ENCODE measurements around the gene CPEB2.
"Not testable (repeated sequence)": the region's sequence is repeated elsewhere in the genome, so short reads cannot be mapped to it uniquely, and the experiment has no call there.

CPEB2 gene

DNA sequence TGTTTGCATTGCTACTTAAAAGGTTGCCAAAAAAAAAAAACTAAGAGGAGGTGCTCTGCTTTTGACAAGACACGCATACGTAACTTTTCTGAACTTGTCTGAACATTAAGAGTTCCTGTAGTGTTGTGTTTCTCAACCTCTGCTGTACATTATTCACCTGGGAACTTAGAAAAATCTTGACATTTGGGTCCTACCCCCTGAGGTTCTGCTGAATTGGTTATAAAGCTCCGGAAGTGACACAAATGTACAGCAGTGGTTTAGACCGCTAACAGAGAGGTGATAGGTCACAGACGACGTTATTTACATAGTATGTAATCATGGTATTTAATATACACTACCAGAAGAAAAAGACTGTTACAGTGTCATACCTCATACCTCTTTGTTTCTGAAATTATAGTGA is 61.1 kb downstream of the CPEB2 start:
- DNase-seq: no peak

DNA sequence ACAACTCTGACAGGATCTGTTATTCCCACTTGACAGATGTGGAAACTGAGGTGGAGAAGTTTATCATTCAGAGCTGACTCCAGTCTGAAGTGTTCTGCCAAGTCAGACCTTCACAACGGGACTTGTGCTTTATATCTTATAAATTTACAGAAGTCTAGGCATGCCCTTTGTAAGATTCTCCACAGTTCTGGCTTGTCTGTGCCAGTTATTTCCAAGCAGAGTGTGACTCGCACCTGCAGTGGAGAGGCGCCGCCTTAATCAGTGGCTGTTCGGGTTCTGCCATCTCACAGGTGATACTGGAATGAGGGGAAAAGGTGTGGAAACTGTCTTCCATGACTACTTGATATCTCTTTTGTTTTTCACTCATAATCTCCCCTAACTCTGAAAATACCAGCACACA is 63.2 kb downstream of the CPEB2 start:
- no peak for DNase-seq

DNA sequence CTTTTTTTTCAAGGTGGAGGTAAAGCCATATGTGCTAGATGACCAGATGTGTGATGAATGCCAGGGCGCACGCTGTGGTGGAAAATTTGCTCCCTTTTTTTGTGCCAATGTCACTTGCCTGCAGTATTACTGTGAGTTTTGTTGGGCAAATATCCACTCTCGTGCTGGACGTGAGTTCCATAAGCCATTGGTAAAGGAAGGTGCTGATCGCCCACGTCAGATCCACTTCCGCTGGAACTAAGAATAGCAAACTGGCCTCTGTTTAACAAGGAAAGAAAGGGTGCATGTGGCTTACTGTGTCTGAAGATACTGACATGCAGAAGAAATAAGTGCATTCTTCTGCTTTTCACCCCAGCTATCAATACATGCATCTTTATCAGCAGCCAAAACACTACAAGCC is 63.9 kb downstream of the CPEB2 start:
- no peak for DNase-seq

DNA sequence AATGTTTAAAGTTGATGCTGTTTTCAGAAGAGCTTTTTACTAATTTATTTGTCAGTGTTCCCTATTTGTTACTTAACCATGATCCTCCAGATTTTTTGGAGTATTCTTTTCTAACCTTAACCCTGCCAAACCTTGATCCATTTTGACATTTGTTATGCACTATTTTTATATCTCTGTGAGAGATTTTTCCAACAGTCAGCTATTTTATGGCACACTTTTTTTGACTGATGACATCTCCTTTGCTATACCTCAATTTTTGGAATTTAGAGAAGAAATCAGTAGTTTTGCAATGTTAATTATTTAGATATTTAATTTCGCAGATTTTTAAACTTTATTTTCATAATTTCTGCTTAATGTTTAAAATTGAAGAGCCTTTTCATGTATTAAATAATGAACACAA is 66.0 kb downstream of the CPEB2 start:
- DNase-seq: no peak

DNA sequence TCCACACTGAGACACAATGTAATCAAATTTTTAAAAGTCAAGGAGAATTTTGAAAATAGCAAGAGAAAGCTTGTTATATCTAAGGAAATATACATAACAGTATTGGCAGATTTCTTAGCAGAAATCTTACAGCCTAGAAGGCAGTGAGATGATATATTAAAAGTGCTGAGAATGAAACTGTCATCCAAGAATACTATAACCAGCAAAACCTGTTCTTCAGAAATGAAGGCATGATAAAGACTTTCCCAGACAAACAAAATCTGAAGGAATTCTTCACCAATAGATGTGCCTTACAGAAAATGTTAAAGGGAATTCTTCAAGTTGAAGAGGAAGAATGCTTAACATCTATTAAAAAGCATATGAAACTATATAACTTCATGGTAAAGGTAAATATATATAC is 73.6 kb downstream of the CPEB2 start:
- DNase-seq: no peak

DNA sequence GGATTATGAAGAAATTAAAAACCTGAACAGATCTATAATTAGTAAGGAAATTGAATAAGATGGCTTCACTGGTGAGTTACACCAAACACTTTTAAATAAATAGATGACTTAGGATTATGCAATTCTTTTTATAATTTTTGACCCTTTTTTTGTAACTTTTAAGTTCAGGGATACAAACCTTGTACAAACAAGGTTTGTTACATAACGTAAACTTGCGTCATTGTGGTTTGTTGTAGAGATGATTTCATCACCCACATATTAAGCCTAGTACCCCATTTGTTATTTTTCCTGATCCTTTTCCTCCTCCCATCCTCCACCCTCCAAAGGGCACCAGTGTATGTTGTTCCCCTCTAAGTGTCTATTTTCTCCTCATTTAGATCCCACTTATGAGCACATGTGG is 75.7 kb downstream of the CPEB2 start:
- DNase-seq: no peak

DNA sequence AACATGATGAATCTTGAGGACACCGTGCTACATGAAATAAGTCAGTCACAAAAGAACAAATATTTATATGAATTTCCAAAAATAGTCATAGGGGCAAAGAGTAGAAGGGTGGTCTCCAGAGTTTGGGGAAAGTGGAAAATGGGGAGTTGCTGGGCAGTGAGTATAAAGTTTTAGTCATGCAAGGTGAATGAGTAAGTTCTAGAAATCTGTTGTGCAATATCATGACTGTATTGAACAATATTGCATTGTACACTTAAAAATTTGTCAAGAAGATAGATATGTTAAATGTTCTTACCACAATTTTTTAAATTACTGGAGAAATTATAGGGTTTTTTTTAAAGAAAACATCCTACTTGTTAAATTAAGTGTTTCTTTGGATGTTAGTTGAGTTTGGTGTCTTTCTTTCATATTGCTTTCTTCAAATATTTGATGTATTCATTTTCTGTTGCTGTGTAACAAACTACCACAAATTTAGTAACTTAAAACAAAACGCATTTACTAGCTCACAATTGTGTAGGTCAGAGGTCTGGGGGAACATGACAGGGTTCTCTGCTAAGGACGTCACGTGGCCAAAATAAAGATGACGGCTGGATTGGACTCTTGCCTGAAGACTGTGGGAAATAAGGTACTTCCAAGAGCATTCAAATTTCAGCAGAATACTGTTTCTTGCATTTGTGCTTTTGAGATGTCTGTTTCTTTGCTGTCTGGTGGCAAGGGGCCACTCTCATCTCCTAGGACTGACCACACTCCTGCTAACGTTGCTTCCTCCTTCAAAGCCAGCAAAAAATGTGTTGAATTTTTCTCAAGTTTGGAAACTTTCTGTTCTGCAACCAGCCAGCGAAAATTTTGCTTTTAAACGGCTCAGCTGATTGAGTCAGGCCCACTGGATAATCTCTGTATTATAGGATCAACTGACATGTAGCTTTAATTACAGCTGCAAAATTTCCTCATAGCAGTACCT is 76.7 kb downstream of the CPEB2 start:
- no peak for DNase-seq

DNA sequence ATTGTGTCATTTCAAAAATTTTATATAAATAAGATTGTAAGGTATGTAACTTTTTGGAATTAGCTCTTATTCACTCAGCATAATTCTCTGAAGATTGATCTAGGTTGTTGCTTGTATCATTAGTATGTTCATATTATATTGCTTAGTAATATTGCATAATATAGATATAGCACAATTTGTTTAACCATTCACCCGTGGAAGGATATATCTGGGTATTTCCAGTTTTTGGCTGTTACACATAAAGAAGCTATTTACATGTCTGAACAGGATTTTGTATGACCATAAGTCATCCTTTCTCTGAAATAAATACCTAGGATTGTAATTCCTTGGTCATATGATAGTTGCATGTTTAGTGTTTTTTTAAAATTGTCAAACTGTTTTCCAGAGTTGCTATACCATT is 82.5 kb downstream of the CPEB2 start:
- DNase-seq: no peak

DNA sequence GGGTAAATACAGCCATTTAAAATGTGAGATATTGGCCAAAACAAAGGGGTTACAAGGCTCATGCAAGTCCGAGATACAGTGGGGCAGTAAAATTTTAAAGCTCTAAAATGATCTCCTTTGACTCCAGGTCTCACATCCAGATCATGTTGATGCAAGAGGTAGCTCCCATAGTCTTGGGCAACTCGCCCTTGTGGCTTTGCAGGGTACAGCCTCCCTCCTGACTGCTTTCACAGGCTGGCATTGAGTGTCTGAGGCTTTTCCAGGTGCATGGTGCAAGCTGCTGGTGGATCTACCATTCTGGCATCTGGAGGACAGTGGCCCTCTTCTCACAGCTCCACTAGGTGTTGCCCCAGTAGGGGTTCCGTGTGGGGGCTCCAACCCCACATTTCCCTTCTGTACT is 83.5 kb downstream of the CPEB2 start:
- DNase-seq: not testable (repeated sequence)

DNA sequence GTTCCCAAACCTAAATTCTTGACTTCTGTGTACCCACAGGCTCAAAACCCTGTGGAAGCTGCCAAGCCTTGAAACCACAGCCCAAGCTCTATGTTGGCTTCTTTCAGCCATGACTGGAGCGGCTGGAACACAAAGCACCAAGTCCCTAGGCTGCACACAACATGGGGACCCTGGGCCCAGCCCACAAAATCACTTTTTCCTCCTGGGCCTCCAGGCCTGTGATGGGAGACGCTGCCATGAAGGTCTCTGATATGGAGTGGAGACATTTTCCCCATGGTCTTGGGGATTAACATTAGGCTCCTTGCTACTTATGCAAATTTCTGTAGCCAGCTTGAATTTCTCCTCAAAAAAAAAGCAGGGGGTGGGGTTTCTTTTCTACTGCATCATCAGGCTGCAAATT is 84.0 kb downstream of the CPEB2 start:
- not testable (repeated sequence) for DNase-seq

DNA sequence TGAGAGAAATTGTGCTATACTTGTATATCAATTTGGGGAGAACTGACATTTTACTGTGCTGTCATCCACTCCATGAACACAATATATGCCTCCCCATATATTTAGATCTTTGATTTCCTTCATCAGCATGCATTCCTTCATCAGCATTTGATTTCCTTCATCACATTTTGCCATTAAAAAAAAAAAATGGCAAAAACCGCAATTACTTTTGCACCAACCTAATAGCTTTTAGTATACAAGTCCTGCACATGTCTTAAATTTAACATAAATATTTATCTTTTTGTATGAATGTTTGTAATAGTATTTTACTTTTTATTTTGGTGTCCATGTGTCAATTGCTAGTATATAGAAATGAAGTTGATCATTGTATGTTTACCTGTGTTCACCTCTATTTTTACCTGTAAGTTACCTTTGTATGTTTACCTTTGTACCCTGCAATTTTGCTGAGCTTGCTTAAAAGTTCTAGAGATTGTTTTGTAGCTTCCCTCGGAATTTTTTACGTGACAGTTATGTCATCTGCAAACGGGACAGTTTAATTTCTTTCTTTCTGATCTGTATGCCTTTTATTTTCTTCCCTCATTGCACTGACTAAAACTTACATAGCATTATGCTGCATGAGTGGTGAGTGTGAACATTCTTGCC is 86.2 kb downstream of the CPEB2 start:
- no peak for DNase-seq

DNA sequence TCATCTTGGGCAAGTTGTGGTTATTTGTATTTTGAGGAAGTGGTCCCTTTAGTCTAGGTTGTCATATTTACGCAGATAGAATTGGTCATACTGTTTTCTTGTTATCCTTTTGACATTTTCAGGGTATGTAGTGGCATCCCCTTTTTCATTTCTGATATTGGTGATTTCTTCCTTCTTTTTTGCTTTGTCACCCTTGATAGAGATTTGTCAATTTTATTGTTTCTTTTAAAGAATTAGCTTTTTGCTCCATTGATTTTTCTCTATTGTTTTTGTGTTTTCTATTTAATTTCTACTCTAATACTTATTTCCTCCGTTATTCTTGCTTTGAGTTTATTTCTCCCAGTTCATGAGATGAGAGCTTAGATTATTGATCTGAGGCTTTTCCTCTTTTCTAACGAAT is 87.7 kb downstream of the CPEB2 start:
- DNase-seq: no peak

DNA sequence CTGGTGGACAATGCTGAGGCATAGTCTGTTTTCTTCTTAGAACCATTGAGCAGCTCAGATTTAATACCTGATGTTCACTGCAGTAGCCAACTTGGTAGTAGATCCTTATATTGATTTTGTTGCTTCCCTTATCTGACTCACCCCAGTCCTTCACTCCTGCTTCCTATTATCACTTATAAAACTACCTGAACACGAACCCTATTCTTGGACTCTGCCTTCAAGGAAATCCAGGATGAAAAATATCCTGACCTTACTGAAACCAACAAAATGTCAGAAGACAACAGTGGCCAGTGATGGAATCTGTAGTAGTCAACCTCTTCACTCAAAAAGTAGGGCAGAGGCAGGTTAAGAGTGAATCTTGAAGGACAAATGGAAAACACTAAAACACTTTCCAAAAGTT is 98.1 kb downstream of the CPEB2 start:
- DNase-seq: no peak

DNA sequence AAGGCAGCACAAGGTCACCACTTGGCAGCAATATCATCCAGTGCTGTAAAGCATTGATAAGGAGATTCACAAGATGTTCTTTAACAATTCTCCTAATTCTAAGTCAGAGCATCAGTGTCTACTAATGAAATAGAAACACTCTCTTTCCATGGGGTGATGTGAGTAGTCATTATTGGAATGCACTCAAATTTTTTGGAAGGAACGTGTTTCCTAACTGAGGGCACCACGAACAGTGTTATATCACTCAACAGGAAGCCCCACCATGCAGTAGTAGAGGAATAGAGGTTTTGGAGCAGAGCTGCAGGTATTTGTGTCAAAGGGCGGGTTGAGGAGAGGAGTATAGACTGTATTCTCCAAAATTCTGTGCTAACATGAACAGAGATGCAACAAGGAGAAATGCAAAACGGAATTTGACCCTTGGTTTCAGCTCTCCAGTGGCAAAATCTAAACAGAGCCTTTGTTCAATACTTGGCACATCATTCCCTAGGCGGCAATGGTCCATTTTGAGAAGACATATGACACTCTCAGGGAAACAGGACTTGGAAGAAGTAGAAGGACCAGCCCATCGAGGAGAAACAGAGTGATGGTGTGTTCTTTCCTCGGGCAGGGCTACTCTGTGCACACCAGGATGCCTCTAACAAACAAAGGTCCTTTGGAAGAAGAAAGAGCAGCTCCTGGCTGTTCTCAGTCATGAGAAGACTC is 98.9 kb downstream of the CPEB2 start:
- DNase-seq: no peak

DNA sequence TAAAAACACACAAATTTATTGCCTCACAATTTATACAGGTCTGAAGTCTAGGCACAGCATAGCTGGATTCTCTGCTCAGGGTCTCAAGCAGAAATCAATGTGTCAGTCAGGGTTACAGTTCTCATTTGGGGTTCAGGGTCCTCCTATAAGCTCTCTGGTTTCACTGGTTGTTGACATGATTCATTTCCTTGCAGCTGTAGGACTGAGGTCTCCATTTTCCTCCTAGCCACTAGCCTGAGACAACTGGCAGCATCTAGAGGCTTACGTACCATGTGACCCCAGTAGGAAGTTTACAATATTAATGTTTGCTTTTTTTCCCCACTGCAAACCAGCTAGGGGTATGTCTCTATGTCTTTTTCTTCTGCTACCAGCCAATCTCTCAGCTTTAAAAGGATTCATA is 102.5 kb downstream of the CPEB2 start:
- DNase-seq: no peak

DNA sequence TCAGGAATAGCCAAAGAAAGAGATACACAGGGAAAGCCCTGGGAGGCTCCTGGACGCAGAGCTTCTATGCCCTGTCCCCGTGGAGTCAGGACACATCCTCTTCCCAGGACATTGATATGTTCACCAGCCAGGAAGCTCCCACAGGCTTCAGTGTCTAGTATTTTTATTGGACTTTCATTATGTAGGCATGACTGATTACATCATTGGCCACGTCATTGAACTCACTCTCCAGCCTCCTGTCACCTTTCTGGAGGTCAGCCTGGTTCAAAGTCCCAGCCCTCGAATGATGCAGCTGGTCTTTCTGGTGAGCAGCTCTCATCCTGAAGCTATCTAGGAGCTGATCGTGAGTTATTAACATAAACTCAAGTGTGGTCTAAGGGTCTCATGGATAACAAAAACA is 104.1 kb downstream of the CPEB2 start:
- no peak for DNase-seq

DNA sequence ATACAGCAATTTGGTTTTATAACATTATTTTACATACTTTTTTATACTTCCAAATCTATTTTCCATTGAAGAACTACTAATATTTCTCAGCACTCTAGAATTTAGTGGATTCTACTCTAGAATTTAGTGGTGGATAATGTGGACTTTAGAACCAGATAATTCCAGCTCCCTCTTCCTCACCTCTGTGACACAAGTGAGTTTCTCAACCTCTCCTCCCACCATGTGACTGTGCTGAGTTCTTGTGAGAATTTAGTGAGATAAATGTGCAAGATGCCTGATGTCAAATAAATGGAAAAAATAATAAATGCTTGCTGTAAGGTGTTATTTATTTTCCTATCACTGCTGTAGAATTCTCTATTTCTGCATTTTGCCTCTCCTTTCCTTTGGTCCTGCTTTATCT is 107.3 kb downstream of the CPEB2 start:
- no peak for DNase-seq

DNA sequence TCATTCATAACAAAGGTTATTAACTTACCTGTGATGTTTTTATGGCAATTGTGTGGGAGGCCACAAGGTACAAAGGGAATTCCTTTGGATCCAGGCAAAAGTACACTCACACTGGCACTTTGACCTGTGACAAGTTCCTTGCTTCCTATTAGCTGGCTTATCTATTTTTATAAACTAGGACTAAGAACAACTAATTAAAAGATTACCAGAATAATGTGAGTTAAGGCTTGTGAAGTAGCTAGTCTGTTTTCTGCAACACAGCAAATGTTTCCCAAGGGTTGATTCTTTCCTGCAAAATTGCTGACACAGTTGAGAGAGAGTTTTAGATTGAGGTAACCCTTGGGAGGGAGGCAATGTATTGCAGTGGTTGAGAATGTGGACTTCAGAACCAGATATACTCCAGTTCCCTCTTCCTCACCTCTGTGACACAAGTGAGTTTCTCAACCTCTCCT is 107.9 kb downstream of the CPEB2 start:
- no peak for DNase-seq

DNA sequence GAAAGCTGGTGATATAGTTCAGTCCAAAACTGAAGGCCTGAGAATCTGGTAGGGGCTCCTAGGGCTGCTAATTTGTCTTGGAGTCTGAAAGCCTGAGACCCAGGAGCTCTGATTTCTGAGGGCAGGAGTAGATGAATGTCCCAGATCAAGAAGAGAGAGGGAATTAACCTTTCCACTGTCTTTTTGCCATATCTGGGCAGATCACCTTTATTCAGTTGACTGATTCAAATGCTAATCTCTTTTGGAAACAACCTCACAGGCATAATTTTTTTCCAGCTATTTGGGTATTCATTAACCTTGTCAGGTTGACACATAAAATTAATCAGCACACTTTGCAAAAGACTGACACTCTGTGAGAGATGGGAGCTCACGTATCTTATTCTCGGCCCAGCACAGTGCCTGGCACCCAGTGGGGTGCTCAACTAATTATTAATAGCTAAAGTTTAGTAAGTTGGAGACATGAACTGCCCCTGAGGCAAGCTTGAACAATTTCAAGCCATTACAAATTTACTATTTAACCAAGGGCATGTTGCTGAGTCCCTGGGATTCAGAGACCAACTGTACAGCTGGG is 114.3 kb downstream of the CPEB2 start:
- no peak for DNase-seq

DNA sequence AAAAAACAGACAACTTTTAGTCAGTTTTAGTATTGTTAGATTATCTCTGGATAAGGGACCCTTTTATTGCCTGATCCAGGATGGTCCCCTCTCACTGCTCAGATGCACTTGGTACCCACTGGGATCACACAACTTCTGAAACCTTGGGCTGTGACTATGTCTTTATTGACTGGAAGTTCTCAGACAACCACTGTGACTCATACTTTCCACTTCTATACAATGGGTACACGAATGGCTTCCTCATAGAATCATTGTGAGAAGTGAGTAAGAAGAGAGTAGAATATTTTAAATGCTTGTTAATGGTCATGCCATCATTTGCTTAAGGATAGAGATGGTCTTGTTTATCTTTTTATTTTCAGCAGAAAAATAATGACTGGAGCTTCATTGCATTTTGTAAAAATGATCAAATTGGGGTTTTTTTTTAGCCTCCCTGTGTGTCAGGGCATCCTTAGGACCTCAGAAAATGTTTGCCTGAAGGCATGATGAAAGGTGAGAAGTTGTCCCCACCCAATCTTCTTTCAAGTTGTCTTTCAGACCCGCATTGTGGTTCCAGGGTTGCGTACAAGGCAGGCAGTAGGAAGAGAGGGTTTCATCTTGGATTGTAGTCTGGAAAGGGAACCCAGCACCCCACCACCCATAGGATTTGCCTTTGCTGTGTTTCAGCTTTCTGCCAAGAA is 115.1 kb downstream of the CPEB2 start:
- no peak for DNase-seq

DNA sequence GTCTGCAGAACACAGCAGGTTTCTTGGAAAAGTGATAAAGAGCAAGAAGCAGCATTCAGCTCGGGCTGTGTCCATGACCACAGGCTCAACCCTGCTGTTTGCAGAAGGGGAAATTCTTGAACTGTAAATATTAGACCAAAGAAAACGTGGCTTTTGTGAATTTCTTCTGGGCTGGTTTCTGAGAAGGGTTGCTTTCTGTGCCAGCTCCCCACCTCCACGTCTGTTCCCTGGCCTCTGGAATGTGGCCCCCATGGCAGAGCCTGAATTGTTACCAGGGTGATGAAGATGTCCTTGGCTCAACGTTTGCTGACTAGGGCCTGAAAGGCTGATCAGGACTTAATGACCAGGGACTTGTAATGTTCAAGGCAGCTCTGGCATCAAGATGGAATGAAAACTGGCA is 116.0 kb downstream of the CPEB2 start:
- no peak for DNase-seq
